Measurements from ENCODE around the gene CLEC2D. TPM values are rescaled to one million over a fixed set of nuclear protein-coding genes. Genes with fewer than 3 reads are reported as not detected.
"Not testable (repeated sequence)": the region's sequence is repeated elsewhere in the genome, so short reads cannot be mapped to it uniquely, and the experiment has no call there.

The CLEC2D gene
- total RNA-seq, 4 donors from 2014 or later, result 3.4 to 7.5 (median 3.8) TPM

DNA sequence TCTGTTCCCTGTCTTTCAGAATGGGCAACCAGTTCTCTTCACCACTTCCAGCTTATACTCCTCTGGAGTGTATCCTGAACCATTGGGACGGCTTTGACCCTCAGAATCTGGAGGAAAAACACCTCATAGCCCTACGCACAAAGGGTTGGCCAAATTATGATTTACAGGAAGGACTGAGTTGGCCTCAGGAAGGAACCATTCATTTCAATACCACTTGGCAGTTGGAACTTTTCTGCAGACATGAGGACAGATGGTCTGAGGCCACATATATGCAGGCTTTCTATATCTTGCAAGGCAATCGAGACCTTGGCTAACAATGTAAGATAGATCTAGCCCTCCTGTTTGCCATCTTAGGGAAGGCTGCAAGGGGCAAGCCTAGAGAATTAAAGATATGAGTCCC, 39.3 kb downstream of the CLEC2D start:
- H3K27ac ChIP-seq (replicated peaks in 1 of 4), result no peak overlapping the region
- peaks cover 0 to 7% (median 0%) of the 10 kb centered on the region in 4 donors for H3K4me1 ChIP-seq
- H3K4me3 ChIP-seq, result no peak overlapping the region
- H3K36me3 ChIP-seq, result no peaks in the 10 kb centered on the region
- no peaks in the 10 kb centered on the region for H3K9me3 ChIP-seq
- DNase-seq (ENCODE audit: extremely low spot score), result no peak
- no peak for TF ChIP-seq EP300 (IDR thresholded peaks at IDR 0.05)
- TF ChIP-seq POLR2AphosphoS5 (IDR thresholded peaks at IDR 0.05), result no peak
- TF ChIP-seq, protein P1, sequence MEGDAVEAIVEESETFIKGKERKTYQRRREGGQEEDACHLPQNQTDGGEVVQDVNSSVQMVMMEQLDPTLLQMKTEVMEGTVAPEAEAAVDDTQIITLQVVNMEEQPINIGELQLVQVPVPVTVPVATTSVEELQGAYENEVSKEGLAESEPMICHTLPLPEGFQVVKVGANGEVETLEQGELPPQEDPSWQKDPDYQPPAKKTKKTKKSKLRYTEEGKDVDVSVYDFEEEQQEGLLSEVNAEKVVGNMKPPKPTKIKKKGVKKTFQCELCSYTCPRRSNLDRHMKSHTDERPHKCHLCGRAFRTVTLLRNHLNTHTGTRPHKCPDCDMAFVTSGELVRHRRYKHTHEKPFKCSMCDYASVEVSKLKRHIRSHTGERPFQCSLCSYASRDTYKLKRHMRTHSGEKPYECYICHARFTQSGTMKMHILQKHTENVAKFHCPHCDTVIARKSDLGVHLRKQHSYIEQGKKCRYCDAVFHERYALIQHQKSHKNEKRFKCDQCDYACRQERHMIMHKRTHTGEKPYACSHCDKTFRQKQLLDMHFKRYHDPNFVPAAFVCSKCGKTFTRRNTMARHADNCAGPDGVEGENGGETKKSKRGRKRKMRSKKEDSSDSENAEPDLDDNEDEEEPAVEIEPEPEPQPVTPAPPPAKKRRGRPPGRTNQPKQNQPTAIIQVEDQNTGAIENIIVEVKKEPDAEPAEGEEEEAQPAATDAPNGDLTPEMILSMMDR (IDR thresholded peaks at IDR 0.05), result no peak
- no peak for TF ChIP-seq POLR2A (IDR thresholded peaks at IDR 0.05; ENCODE audit: low read depth)
- intact Hi-C loops (cut with DNase I), result loop anchor here (5.0 kb wide), 2 partner anchors 77 to 377 kb away; no protein-coding TSS in a partner anchor
- H3K27me3 ChIP-seq, result peaks cover 0 to 3% (median 0%) of the 10 kb centered on the region in 4 donors
- 87% methylated on average over 3 of the region's 3 CpGs for WGBS

DNA sequence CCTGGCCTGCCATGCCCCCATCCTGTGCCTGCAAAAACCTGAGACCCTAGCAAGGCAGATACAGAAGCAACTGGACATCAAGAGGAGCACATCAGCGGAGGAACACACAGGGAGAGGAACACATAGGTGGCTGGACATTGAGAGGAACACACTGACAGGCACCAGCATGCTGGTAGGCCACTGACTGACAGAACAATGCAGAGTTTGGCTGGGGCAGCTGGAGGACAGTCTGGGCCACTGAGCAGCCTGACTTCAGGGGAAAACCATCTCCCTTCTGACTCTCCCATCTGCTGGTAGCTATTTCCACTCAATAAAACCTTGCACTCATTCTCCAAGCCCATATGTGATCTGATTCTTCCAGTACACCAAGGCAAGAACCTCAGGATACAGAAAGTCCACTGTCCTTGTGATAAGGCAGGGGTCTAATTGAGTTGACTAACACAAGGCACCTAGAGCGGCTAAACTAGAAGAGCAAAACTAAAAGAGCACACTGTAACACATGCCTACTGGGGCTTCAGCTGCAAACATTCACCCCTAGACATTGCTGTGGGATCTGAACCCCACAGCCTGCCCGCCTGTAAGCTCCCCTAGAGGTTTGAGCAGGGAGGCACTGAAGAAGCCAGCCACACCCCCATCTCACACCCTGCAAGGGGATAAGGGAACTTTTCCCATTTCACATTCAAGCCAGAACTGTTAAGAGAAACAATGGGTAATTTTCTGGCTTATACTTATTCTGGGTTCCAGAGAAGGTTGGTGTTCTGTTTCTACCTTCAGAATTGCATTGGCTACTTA, 41.3 kb downstream of the CLEC2D start:
- TF ChIP-seq EP300 (IDR thresholded peaks at IDR 0.05) (no peak), POLR2AphosphoS5 (IDR thresholded peaks at IDR 0.05) (no peak), POLR2A (IDR thresholded peaks at IDR 0.05; ENCODE audit: low read depth) (no peak)
- TF ChIP-seq, protein P1 (IDR thresholded peaks at IDR 0.05), result no peak
- DNase-seq (ENCODE audit: extremely low spot score), result no peak
- Histone ChIP-seq H3K27ac (replicated peaks in 1 of 4) (no peak overlapping the region), H3K4me3 (no peak overlapping the region), H3K4me1 (peaks cover 0 to 7% (median 0%) of the 10 kb centered on the region in 4 donors), H3K9me3 (no peaks in the 10 kb centered on the region), H3K27me3 (peaks cover 0 to 3% (median 0%) of the 10 kb centered on the region in 4 donors), H3K36me3 (no peaks in the 10 kb centered on the region)
- intact Hi-C loops (cut with DNase I), result no loop called here
- WGBS, result 96% methylated on average over 3 of the region's 3 CpGs

DNA sequence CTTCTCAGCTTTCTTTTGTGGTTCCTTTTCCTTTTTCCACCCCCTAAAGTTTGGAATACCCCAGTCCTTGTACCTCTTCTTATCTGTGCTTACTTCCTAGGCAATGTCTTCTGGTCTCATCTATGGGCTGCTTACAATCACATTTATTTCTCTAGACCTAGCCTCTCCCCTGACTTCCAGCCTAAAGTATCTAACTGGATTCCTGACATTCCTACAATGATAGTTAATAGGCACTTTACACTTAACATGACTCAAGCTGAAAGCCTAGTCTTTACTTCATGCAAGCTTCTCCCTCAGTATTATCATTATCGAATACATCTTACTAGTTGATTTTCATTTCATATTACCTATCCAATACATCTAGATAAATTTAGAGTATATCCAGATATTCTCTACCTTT, 42.2 kb downstream of the CLEC2D start:
- peaks cover 0 to 3% (median 0%) of the 10 kb centered on the region in 4 donors for H3K27me3 ChIP-seq
- WGBS, result 92% methylated on average over 1 of the region's 1 CpG

DNA sequence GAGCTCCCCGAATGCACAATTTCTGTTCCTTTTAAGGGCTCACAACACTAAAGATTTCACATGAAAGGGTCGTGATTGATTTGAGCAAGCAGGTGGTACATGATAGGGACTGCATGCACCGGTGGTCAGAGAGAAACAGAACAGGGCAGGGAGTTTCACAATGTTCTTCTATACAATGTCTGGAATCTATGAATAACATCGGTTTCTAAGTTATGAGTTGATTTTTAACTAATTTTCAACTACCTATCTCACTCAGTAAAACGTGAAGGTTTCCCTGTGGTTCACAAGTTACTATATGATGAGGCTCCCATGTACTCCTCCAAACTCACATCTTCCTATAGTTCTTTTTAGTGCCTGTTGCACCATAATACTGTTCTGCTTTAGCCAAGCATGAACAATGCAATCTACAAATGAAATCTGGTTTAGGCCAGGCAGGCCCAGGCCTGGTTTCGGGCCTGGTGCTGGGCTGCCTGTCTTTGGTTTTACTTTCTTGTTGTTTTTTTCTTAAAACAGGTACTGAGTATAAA, 43.6 kb downstream of the CLEC2D start:
- H3K9me3 ChIP-seq; H3K4me1 ChIP-seq; H3K27me3 ChIP-seq; H3K4me3 ChIP-seq; intact Hi-C loops (cut with DNase I); H3K36me3 ChIP-seq; H3K27ac ChIP-seq (replicated peaks in 1 of 4); DNase-seq (ENCODE audit: extremely low spot score): not testable (repeated sequence)
- 71% methylated on average over 6 of the region's 6 CpGs for WGBS

More for the DNA sequence above, 42.2 kb downstream of the CLEC2D start:
- Histone ChIP-seq H3K27ac (replicated peaks in 1 of 4) (no peak overlapping the region), H3K9me3 (no peaks in the 10 kb centered on the region), H3K36me3 (no peaks in the 10 kb centered on the region), H3K4me3 (no peak overlapping the region), H3K4me1 (peaks cover 0 to 7% (median 0%) of the 10 kb centered on the region in 4 donors)
- intact Hi-C loops (cut with DNase I), result no loop called here
- DNase-seq (ENCODE audit: extremely low spot score), result no peak
- TF ChIP-seq EP300 (IDR thresholded peaks at IDR 0.05), result no peak

DNA sequence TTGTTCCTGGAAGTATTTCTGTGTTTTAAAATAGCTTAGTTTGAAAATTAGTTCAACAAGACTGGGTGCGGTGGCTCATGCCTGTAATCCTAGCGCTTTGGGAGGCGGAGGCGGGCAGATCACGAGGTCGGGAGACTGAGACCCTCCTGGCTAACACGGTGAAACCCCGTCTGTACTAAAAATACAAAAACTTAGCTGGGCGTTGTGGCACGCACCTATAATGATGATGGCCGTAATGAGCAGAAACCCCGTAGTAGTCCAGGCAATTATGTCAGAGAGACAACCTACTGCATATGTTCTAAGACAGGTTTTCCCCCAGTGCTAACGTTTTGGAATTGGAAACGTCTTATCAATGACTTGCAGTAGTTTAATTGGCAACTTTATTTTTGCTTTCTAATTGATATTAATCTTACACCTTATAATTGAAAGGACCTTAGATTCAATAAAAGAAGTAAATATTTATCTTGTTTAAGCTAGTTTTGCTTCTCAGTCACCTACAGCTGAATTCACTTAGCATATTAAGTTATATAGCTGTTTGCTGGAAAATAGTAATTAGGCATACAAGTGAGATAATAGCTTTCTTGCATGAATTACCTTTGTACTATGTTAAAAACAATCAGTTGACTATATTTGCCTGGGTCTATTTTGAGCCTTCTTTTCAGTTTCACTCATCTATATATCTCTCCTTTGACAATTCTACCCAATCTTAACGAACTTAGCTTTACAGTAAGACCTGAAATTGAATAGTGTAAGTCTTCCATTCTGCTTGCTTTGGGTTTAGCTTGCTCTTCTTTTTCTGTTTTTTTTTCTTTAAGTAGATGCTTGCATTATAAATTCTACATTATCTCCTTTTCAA, 47.8 kb downstream of the CLEC2D start:
- no peak overlapping the region for H3K27ac ChIP-seq (replicated peaks in 1 of 4)
- no peak overlapping the region for H3K4me3 ChIP-seq
- DNase-seq (ENCODE audit: extremely low spot score), result no peak
- intact Hi-C loops (cut with DNase I), result no loop called here
- H3K4me1 ChIP-seq, result peaks cover 0 to 12% (median 3%) of the 10 kb centered on the region in 4 donors
- TF ChIP-seq POLR2AphosphoS5 (IDR thresholded peaks at IDR 0.05), result no peak
- TF ChIP-seq POLR2A (IDR thresholded peaks at IDR 0.05; ENCODE audit: low read depth), result no peak
- TF ChIP-seq EP300 (IDR thresholded peaks at IDR 0.05), result no peak
- TF ChIP-seq, protein P1 (IDR thresholded peaks at IDR 0.05), result no peak
- no peaks in the 10 kb centered on the region for H3K36me3 ChIP-seq
- no peaks in the 10 kb centered on the region for H3K27me3 ChIP-seq
- 84% methylated on average over 15 of the region's 15 CpGs for WGBS
- H3K9me3 ChIP-seq, result no peaks in the 10 kb centered on the region

Measured in esophagus muscularis mucosa (tissue), 4 donors.